Mesenteric fat pad (tissue), 1 donor: Measurements from ENCODE around the gene PCDHB5. TPM values are rescaled to one million over a fixed set of nuclear protein-coding genes. Genes with fewer than 3 reads are reported as not detected.
"Not testable (repeated sequence)": the region's sequence is repeated elsewhere in the genome, so short reads cannot be mapped to it uniquely, and the experiment has no call there.

Experiments
- DNase-seq: peaks from one replicate; pipeline ENCODE4 v3.0.0-alpha.2; 2020; ENCODE audit warnings: low spot score
- long read RNA-seq: library from polyadenylated mRNA; unstranded; transcript quantifications from one replicate; pipeline ENCODE4 v2.0.0, GENCODE V29; 2020
- total RNA-seq: library from RNA; stranded (reverse); fragmentation: NEBNext Ultra II Directional; extraction: Animal tissue kit (Norgen Biotek cat#: 25700); gene quantifications from one replicate; pipeline ENCODE4 v1.2.1, GENCODE V29; 2021
- donor health status: DM: yes; HTN: yes; CAD: no.

PCDHB5 gene
- total RNA-seq = 1.5 TPM
- long read RNA-seq, partial matches to known transcripts = 0 of 2 reads
- long read RNA-seq, other reads (novel, unspliced or antisense) = 1 of 2 reads

DNA sequence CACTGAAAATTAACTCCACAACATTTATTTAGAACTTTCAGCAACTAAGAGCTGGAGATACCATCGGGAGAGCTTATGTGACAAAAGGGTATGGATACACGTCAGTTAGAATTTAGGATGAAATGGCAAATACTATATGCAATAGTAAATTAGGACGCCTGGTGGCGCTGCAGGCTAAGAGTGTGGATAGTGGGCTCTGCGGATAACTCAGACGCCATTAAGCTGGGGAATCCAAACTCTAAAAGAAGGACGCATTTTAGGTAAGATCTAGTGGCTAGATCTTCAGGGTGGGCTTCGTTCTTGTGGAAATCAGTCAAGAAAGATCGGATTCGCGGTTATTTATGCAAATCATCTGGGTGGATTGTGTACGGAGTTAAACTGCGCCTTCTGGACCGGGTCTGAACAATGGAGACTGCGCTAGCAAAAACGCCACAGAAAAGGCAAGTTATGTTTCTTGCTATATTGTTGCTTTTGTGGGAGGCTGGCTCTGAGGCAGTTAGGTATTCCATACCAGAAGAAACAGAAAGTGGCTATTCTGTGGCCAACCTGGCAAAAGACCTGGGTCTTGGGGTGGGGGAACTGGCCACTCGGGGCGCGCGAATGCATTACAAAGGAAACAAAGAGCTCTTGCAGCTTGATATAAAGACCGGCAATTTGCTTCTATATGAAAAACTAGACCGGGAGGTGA, at the start of gene PCDHB5:
Gene PCDHB5 (plus strand): TSS at position 177 of the 688 bp plus-strand sequence. CDS start 229 bp downstream, at position 406.
- DNase-seq = no peak

DNA sequence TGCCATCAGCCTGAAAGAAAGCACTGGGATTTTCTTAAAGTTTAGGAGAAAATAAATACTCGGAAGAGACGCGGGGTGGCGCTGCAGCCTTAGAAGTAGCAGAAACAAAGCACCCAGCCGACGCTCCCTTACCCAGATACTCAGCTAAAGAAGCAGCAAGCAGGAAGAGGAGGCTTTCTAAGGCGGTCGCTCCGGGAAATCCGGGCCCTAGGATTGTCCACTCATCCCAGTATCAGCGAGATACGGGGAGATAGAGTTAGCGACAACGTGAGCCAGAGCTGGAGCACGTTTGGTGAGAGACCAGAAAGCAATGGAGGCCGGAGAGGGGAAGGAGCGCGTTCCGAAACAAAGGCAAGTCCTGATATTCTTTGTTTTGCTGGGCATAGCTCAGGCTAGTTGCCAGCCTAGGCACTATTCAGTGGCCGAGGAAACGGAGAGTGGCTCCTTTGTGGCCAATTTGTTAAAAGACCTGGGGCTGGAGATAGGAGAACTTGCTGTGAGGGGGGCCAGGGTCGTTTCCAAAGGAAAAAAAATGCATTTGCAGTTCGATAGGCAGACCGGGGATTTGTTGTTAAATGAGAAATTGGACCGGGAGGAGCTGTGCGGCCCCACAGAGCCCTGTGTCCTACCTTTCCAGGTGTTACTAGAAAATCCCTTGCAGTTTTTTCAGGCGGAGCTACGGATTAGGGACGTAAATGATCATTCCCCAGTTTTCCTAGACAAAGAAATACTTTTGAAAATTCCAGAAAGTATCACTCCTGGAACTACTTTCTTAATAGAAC, 40.3 kb upstream of the PCDHB5 start, which contains the start of gene PCDHB2:
Gene PCDHB2 (plus strand): TSS at position 135 of the 782 bp plus-strand sequence. CDS start 176 bp downstream, at position 311.
- no peak for DNase-seq

DNA sequence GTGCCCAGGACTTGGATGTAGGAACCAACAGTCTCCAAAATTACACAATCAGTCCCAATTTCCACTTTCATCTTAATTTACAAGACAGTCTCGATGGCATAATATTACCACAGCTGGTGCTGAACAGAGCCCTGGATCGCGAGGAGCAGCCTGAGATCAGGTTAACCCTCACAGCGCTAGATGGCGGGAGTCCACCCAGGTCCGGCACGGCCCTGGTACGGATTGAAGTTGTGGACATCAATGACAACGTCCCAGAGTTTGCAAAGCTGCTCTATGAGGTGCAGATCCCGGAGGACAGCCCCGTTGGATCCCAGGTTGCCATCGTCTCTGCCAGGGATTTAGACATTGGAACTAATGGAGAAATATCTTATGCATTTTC, 39.8 kb upstream of the PCDHB5 start:
- DNase-seq = no peak

DNA sequence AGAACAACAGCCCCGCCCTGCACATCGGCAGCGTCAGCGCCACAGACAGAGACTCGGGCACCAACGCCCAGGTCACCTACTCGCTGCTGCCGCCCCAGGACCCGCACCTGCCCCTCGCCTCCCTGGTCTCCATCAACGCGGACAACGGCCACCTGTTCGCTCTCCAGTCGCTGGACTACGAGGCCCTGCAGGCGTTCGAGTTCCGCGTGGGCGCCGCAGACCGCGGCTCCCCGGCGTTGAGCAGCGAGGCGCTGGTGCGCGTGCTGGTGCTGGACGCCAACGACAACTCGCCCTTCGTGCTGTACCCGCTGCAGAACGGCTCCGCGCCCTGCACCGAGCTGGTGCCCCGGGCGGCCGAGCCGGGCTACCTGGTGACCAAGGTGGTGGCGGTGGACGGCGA, 38.8 kb upstream of the PCDHB5 start:
- not testable (repeated sequence) for DNase-seq

DNA sequence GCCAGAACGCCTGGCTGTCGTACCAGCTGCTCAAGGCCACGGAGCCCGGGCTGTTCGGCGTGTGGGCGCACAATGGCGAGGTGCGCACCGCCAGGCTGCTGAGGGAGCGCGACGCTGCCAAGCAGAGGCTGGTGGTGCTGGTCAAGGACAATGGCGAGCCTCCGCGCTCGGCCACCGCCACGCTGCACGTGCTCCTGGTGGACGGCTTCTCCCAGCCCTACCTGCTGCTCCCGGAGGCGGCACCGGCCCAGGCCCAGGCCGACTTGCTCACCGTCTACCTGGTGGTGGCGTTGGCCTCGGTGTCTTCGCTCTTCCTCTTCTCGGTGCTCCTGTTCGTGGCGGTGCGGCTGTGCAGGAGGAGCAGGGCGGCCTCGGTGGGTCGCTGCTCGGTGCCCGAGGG, 38.4 kb upstream of the PCDHB5 start:
- DNase-seq = not testable (repeated sequence)

DNA sequence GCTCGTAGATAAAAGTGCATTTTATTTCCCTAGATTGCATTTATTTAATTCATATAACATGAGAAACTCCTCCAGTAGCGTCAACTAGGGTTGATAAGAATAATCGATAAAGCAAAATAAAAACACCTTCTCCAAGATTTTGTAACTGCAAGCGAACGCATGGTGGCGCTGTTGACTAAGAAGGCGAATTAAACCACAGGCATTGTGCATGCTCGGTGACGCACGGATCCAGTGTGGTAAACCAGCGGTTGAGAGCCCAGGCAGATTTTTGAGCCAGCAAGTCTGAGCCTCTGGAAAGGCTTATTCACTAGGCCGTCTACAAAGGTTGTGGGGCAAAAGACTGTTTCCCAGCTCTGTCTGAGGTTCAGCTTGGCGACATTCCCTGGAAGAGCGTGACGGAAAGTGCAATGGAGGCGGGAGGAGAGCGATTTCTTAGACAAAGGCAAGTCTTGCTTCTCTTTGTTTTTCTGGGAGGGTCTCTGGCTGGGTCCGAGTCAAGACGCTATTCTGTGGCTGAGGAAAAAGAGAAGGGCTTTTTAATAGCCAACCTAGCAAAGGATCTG, 34.7 kb upstream of the PCDHB5 start, which contains the start of gene PCDHB3:
Gene PCDHB3 (plus strand): TSS at position 231 of the 563 bp plus-strand sequence. CDS start 177 bp downstream, at position 408.
- no peak for DNase-seq

DNA sequence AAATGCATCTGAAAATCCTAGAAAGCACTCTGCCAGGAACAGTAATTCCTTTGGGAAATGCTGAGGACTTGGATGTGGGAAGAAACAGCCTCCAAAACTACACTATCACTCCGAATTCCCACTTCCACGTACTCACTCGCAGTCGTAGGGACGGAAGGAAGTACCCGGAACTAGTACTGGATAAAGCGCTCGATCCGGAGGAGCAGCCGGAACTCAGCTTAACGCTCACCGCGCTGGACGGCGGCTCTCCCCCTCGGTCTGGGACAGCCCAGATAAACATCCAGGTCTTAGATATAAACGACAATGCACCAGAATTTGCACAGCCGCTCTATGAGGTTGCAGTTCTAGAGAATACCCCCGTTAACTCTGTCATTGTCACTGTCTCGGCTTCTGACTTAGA, 33.9 kb upstream of the PCDHB5 start:
- no peak for DNase-seq

DNA sequence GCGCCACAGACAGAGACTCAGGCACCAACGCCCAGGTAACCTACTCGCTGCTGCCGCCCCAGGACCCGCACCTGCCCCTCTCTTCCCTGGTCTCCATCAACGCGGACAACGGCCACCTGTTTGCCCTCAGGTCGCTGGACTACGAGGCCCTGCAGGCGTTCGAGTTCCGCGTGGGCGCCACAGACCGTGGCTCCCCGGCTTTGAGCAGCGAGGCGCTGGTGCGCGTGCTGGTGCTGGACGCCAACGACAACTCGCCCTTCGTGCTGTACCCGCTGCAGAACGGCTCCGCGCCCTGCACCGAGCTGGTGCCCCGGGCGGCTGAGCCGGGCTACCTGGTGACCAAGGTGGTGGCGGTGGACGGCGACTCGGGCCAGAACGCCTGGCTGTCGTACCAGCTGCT, 32.9 kb upstream of the PCDHB5 start:
- DNase-seq = not testable (repeated sequence)

DNA sequence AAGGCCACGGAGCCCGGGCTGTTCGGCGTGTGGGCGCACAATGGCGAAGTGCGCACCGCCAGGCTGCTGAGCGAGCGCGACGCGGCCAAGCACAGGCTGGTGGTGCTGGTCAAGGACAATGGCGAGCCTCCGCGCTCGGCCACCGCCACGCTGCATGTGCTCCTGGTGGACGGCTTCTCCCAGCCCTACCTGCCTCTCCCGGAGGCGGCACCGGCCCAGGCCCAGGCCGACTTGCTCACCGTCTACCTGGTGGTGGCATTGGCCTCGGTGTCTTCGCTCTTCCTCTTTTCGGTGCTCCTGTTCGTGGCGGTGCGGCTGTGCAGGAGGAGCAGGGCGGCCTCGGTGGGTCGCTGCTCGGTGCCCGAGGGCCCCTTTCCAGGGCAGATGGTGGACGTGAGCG, 32.5 kb upstream of the PCDHB5 start:
- DNase-seq = not testable (repeated sequence)

DNA sequence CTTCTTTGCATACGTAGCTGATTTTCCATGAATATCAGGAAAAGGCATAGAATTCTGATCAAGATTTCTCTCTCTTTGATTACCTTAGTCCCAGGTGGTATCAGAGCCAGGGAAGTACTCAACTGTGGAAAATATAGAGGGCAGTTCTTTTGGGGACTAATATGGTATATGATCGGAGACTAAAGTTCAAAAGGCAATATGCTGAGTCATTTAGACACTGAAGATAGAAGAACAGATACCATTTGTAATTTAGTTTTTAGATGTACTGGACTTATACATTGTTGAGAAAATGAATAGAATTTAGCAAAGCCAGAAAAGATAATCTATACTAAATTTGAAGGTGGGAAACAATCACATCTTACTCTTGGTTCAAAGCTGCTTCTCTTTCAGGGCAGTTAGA, 29.7 kb upstream of the PCDHB5 start:
- no peak for DNase-seq

DNA sequence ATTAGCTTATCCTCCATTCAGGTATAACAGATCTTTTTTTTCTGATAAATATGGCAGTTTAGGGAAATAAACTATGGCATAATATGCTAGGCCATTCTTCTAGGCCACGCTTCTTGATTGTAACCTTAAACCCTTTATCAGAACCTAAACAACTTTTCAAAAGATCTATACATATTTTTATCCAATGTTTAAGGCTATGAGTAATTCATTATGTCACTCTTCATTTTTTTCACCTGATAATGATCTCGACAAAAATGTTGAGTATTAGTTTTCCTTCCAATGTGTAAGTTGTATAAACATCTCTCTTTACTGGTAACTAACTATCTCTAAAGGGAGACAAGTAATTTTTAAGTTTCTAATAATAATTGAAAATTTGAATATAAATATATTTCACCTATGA, 15.8 kb upstream of the PCDHB5 start:
- no peak for DNase-seq

DNA sequence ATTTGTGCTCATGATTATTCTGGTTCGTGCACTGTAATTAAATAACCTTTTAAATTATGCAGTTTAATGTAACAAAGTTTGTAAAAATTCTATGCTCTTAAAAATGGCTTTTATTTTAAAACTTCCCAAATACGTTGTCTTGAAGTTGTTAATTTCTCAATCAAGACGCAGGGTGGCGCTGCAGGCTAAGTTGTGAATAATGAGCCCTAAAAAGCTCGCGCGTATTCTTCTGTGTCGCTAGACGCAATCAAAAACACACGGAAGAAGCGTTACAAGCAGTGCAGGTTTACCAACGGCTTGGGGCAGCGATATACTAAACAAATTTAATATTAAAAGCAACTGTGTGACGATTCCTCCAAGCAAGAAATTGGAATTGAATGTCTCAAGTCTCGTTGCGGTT, 13.4 kb upstream of the PCDHB5 start, which contains the start of gene PCDHB4:
Gene PCDHB4 (plus strand): TSS at position 256 of the 400 bp plus-strand sequence. CDS start 181 bp downstream, outside the sequence.
- peak; percentile 53 for DNase-seq

DNA sequence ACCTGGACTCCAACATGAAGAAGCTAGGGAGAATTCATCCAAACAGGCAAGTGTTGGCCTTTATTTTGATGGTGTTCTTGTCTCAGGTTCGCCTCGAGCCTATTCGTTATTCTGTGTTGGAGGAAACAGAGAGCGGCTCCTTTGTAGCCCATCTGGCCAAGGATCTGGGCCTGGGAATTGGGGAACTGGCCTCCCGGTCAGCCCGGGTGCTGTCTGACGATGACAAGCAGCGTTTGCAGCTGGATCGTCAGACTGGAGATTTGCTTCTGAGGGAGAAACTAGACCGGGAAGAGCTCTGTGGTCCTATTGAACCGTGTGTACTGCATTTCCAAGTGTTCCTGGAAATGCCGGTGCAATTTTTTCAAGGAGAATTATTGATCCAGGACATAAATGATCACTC, 13.0 kb upstream of the PCDHB5 start:
- peak; percentile 39 for DNase-seq

DNA sequence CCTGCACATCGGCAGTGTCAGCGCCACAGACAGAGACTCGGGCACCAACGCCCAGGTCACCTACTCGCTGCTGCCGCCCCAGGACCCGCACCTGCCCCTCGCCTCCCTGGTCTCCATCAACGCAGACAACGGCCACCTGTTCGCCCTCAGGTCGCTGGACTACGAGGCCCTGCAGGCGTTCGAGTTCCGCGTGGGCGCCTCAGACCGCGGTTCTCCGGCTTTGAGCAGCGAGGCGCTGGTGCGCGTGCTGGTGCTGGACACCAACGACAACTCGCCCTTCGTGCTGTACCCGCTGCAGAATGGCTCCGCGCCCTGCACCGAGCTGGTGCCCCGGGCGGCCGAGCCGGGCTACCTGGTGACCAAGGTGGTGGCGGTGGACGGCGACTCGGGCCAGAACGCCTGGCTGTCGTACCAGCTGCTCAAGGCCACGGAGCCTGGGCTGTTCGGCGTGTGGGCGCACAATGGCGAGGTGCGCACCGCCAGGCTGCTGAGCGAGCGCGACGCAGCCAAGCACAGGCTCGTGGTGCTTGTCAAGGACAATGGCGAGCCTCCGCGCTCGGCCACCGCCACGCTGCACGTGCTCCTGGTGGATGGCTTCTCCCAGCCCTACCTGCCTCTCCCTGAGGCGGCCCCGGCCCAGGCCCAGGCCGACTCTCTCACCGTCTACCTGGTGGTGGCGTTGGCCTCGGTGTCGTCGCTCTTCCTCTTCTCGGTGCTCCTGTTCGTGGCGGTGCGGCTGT, 11.4 kb upstream of the PCDHB5 start:
- DNase-seq = peak; percentile 75

DNA sequence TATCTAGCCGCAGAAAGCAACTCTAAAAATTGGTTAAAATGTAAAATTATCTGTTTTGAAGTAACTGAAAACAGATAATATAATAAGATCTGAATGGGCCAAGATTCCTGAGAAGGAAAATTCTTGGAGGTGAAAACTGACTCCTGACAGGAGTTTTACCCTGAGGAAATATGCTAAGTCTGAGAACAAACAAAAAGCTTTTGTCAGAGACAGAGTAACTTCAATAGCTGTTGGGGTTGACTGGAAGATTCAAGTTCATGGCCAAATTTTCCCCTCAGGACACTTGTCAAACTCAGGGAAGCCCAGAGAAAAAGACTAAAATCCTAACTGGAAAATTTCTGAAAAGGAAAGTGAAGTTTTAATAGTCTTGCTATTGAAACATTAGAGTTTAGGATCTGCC, 7.7 kb upstream of the PCDHB5 start:
- no peak for DNase-seq

DNA sequence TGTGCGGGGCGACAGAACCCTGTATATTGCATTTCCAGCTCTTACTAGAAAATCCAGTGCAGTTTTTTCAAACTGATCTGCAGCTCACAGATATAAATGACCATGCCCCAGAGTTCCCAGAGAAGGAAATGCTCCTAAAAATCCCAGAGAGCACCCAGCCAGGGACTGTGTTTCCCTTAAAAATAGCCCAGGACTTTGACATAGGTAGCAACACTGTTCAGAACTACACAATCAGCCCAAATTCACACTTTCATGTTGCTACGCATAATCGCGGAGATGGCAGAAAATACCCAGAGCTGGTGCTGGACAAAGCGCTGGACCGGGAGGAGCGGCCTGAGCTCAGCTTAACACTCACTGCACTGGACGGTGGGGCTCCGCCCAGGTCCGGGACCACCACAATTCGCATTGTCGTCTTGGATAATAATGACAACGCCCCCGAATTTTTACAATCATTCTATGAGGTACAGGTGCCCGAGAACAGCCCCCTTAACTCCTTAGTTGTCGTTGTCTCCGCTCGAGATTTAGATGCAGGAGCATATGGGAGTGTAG, 786 bp downstream of the PCDHB5 start:
- no peak for DNase-seq

DNA sequence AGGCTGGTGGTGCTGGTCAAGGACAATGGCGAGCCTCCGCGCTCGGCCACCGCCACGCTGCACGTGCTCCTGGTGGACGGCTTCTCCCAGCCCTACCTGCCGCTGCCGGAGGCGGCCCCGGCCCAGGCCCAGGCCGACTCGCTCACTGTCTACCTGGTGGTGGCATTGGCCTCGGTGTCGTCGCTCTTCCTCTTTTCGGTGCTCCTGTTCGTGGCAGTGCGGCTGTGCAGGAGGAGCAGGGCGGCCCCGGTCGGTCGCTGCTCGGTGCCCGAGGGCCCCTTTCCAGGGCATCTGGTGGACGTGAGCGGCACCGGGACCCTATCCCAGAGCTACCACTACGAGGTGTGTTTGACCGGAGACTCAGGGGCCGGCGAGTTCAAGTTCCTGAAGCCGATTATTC, 2.3 kb downstream of the PCDHB5 start:
- not testable (repeated sequence) for DNase-seq

DNA sequence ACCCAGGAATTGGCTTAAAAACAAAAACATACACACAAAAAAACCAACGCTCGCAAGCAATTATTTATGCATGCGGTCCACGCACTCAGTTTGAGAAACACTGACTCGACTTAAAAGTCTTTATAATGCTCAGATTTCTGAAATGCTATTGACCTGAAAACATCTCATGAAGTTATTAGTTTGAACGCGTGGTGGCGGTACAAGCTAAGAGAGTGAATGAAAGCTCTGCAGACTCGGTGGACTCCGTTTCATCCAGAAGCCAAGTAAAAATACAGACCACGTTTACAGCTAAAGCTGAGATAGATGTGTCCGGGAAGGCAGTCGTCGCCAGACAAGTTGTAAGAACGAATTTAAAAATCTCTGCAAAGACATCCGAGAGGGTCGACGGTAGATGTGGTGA, 14.8 kb downstream of the PCDHB5 start, which contains the start of gene PCDHB6:
Gene PCDHB6 (plus strand): TSS at position 246 of the 400 bp plus-strand sequence. CDS start 201 bp downstream, outside the sequence.
- DNase-seq = no peak

DNA sequence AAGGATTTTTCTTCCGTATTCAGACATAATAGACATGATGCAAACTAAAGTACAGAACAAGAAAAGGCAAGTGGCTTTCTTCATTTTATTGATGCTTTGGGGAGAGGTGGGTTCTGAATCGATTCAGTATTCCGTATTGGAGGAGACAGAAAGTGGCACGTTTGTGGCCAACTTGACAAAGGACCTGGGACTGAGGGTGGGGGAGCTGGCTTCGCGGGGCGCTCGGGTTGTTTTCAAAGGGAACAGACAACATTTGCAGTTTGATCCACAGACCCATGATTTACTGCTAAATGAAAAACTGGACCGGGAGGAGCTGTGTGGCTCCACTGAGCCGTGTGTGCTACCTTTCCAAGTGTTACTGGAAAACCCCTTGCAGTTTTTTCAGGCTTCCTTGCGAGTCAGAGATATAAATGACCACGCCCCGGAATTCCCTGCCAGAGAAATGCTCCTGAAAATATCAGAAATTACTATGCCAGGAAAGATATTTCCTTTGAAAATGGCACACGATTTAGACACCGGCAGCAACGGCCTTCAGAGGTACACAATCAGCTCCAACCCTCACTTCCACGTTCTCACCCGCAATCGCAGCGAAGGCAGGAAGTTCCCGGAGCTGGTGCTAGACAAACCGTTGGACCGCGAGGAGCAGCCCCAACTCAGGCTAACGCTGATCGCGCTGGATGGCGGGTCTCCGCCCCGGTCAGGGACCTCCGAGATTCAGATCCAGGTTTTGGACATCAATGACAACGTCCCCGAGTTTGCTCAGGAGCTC, 15.4 kb downstream of the PCDHB5 start:
- no peak for DNase-seq

DNA sequence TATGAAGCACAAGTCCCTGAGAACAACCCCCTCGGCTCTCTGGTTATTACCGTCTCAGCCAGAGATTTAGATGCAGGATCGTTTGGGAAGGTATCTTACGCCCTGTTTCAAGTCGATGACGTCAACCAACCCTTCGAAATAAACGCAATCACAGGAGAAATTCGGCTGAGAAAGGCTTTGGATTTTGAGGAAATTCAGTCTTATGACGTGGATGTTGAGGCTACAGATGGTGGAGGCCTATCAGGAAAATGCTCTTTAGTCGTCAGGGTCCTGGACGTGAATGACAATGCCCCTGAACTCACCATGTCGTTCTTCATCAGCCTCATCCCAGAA, 16.0 kb downstream of the PCDHB5 start:
- DNase-seq = no peak
